GM18873 (cell line): ENCODE data around the gene CDK19.
A peak's percentile ranks its signal among the peaks of the same experiment; 100 is the strongest.
"Not testable (repeated sequence)": the region's sequence is repeated elsewhere in the genome, so short reads cannot be mapped to it uniquely, and the experiment has no call there.

Source experiments
- ATAC-seq: cut with Tn5 transposase; IDR thresholded peaks from one replicate; pipeline ENCODE4 v1.9.1; 2021; ENCODE audit warnings: mild to moderate bottlenecking, moderate library complexity, moderate number of reproducible peaks; ENCODE audit not compliant: unreplicated experiment, low FRiP score

The CDK19 gene

GRCh38 chr6:110815411-110816409, at the start of gene CDK19:
CDK19 (minus strand) TSS chr6:110815469; CDS start chr6:110815136, 333 bp downstream.
- ATAC-seq: peak; percentile 73

DNA sequence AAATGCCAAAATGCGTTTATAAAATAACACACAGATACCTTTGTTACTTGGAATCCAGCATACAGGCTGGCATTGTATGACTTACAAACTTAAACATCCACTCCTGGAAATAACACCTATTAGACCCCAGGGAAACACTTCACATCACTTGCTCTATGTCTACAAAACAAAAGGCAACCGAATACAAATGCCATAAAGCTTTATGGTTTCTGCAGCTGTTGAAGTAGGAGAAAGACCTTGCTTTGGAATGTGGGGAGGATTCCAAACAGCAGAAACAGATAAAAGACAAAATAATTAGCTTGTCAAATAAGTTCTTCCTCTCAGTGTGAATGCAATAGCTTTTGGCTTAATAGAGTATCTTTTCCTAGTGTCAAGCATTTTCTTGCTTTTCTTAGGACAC, 49.6 kb upstream of the CDK19 start:
- no peak for ATAC-seq

DNA sequence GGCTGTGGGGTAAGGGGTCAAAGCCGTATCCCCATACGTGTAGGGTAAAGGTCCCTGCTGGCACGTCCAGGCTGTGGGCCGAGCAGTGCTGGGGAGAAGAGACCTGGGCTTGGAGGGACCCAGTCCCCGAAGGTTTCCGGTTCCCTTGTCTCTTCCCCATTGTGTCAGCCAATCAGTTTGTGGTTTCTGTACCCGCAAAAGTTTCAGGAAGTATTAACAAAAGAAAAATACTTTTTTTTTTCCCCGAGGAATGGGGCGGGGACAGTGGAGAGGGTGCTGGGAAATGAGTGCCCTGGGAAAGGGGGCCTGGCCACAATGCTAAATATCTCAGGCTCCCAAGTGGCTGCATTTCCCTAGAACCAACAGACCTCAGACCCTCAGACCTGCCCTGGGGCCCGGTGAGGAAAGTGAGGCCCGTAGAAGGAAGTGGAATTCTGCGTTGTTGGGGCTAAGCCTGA, 44.1 kb upstream of the CDK19 start:
- no peak for ATAC-seq

DNA sequence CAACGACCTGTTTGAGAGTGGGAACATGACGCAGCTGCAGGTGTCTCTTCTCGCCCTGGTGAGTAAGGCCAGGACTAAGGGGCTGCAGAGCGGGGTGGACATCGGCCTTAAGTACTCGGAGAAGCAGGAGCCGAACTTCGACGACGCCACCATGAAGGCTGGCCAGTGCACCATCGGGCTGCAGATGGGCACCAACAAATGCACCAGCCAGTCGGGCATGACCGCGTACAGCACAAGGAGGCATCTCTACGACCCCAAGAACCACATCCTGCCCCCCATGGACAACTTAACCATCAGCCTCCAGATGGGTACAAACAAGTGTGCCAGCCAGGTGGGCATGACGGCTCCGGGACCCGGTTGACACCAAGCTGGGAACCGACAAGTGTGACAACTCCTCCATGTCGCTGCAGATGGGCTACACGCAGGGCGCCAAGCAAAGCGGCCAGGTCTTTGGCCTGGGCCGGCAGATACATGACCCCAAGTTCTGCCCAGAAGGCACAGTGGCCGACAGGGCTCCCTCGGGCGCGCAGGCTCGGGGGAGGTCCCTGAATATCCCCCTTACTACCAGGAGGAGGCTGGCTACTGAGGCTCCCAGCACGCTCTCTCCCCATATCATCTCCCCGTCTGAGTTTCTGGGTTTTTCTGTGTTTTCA, 43.4 kb upstream of the CDK19 start:
- no peak for ATAC-seq

DNA sequence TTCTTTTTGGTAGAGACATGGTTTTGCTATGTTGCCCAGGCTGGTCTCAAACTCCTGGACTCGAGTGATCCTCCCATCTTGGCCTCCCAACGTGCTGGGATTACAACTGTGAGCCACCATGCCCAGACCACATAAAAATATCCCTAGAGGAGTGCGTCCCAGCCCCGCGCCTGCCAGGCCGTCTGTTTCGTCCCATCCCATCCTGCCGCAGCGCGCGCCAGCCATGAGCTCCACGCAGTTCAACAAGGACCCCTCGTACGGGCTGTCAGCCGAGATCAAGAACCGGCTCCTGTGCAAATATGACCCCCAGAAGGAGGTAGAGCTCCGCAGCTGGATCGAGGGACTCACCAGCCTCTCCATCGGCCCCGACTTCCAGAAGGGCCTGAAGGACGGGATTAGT, 42.7 kb upstream of the CDK19 start:
- ATAC-seq: no peak

DNA sequence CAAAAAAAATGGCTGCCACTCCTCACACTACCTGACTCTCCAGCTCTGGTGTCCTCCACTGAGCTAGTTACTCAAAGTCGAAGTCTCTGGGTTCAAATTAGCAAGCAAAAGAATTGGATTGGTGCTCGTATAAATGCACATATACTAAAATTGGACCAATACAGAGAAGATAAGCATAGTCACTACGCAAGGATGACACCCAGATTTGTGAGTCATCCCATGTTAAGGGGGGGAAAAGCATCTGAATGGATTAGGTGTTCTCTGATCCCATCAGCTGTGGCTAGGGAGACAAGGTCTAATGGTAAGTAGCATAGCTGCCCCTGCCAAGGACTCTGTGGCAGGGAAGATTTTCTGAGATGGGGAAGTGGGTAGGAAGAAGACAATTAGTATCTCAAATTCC, 41.0 kb upstream of the CDK19 start:
- ATAC-seq: no peak

- ATAC-seq: no peak
Measured at GRCh38 chr6:110853754-110854477, 38.6 kb upstream of the CDK19 start.

- no peak for ATAC-seq
Measured at GRCh38 chr6:110852773-110853172, 37.5 kb upstream of the CDK19 start.

DNA sequence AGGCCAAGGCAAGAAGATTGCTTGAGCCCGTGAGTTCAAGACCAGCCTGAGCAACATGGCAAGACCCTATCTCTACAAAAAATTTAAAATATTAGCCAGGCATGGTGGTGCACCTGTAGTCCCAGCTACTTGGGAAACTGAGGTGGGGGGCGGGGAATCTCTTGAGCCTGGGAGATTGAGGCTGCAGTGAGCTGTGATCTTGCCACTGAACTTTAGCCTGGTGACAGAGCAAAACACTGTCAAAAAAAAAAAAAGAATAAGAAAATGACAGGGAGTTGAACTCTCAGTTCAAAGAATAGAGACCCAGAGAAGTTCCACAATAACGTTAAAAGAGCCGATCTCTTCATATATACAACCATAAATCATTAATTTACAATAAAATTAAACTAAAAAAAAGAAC, 34.5 kb upstream of the CDK19 start:
- ATAC-seq: no peak

GRCh38 chr6:110841266-110841665, 26.0 kb upstream of the CDK19 start:
- ATAC-seq: no peak

GRCh38 chr6:110835751-110836150, 20.5 kb upstream of the CDK19 start:
- not testable (repeated sequence) for ATAC-seq

GRCh38 chr6:110833831-110834230, 18.6 kb upstream of the CDK19 start:
- no peak for ATAC-seq

- no peak for ATAC-seq
Measured at GRCh38 chr6:110831405-110831804, 16.1 kb upstream of the CDK19 start.

DNA sequence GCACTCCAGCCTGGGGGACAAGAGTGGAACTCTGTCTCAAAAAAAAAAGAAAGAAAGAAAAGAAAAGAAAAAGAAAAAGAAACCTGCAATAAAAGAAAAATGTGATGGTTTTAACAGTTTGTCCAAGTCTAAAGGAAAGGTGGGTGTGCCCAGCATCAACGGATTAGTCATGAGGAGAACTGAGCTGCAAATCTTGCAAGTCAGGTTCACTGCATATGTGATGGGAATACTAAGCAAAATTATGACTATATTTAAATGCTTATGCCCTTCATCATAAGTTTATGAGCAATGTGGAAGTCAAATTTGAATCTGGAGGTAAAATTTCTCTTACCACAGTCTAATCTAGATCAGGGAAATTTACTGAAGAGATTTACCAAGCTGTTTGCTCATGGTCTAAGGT, 13.1 kb upstream of the CDK19 start:
- ATAC-seq: no peak

DNA sequence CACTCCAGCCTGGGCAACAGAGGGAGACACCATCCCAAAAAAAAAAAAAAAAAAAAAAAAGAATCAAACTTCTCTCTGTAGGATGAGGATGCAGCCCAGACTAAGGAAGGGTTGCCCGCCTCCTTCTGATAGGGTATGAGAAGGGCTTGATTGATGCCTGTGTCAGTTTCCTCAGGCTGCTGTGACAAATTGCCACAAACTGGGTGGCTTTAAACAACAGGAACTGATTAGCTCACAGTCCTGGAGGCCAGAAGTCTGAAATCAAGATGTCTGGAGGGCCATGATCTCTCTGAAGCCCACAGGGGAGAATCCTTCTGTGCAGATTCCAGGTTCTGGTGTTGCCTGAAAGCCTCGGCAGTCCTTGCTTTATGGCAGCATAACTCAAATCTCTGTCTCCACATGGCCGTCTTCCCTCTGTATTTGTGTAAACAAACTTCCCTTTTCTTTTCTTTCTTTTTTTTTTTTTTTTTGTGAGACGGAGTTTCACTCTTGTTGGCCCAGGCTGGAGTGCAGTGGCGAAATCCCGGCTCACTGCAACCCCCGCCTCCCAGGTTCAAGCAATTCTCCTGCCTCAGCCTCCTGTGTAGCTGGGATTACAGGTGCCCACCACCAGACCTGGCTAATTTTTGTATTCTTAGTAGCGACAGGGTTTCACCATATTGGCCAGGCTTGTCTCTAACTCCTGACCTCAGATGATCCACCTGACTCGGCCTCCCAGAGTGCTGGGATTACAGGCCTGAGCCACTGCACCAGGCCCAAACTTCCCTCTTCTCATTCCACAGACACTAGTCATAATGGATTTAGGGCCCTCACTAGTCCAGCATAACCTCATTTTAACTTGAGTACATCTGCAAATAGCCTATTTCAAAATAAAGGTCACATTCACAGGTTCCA, 11.2 kb upstream of the CDK19 start:
- no peak for ATAC-seq

- no peak for ATAC-seq
Measured at GRCh38 chr6:110823146-110823545, 7.9 kb upstream of the CDK19 start.

GRCh38 chr6:110822249-110822648, 7.0 kb upstream of the CDK19 start:
- no peak for ATAC-seq

- no peak for ATAC-seq
Measured at GRCh38 chr6:110816677-110817076, 1.4 kb upstream of the CDK19 start.

DNA sequence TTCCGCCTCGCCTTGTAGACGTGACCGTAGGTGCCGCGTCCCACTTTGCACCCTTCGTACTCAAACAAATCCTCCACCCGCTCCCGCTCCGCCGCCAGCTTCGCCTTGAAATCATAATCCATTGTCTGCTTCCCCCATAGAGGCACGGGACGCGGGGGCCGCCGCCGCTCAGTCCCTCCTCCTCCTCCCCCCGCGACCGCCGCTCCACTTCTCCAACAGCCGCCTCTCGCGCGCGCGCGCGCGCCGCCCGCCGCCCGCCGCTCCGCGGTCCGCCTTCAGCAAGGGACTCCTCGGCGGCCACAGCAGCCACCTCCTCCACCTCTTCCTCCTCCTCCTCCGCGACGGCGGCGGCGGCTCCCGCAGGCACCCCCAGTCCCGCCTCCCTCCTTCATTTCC, 256 bp downstream of the CDK19 start:
- ATAC-seq: no peak
